H1 (cell line): ENCODE data around the gene TCF4.

ENCODE experiments used
- YY1 ChIP-seq: IDR thresholded peaks from 2 replicates; pipeline ENCODE4 v1.6.1; 2011; ENCODE audit warnings: low read depth, mild to moderate bottlenecking, low read length
- TF ChIP-seq, protein P1 (sequence below), 3 experiments: IDR thresholded peaks; 1 replicate in 2 of 3; 2 replicates in 1 of 3; pipeline versions ENCODE4 v1.5.1 to v1.6.1; 2011; ENCODE audit warnings: low read length in 3 of 3, mild to moderate bottlenecking in 3 of 3, inconsistent platforms in 2 of 3, low read depth in 1 of 3, moderate library complexity in 1 of 3; ENCODE audit not compliant: insufficient read depth in 1 of 3; ENCODE audit errors: control extremely low read depth in 1 of 3

DNA sequence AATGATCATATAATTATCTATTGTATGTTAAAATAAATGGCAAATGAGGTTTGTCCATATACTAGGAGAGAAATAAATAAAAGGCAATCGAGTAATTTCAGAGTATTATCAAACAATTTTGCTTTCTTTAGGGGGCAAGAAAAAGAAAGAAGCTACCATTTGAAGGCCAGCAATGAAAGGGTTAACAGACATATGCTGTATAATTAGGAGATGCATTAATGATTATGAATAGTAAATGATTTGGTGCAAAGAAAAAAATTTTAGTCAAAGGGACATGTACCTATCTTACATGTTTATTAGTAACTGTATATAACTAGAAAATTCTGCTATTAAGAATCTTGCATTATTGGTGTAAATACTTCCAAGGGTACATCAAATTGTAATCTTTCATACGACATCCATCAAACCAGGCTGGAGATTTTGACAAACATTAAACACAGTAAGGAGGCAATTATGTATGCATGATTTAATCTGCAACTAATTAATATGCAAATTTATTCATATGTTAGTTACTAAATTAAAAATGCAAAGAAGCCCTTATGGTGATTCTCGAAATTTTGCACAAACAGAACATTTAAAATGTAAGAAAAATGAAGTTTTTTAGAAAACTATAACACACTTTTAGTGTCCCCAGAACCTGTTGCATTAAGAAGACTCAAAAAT is 251.4 kb downstream of the TCF4 start:
- TF ChIP-seq, protein P1, sequence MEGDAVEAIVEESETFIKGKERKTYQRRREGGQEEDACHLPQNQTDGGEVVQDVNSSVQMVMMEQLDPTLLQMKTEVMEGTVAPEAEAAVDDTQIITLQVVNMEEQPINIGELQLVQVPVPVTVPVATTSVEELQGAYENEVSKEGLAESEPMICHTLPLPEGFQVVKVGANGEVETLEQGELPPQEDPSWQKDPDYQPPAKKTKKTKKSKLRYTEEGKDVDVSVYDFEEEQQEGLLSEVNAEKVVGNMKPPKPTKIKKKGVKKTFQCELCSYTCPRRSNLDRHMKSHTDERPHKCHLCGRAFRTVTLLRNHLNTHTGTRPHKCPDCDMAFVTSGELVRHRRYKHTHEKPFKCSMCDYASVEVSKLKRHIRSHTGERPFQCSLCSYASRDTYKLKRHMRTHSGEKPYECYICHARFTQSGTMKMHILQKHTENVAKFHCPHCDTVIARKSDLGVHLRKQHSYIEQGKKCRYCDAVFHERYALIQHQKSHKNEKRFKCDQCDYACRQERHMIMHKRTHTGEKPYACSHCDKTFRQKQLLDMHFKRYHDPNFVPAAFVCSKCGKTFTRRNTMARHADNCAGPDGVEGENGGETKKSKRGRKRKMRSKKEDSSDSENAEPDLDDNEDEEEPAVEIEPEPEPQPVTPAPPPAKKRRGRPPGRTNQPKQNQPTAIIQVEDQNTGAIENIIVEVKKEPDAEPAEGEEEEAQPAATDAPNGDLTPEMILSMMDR (IDR thresholded peaks at IDR 0.05; ENCODE audit: control extremely low read depth in 1 of 3, insufficient read depth in 1 of 3, low read depth in 1 of 3, low read length in 3 of 3), result no peak
- no peak for TF ChIP-seq YY1
